ENCODE data around the gene PLA2R1. TPM values are rescaled to one million over a fixed set of nuclear protein-coding genes. Genes with fewer than 3 reads are reported as not detected.
"Not testable (repeated sequence)": the region's sequence is repeated elsewhere in the genome, so short reads cannot be mapped to it uniquely, and the experiment has no call there.

The PLA2R1 gene
- total and polyA plus RNA-seq, 10 of the 15 experiments (the other 5 are each of a cell fraction or from before 2014, with no cell fraction given), result 0.01 to 0.05 (median 0.02) TPM; not detected in 6

DNA sequence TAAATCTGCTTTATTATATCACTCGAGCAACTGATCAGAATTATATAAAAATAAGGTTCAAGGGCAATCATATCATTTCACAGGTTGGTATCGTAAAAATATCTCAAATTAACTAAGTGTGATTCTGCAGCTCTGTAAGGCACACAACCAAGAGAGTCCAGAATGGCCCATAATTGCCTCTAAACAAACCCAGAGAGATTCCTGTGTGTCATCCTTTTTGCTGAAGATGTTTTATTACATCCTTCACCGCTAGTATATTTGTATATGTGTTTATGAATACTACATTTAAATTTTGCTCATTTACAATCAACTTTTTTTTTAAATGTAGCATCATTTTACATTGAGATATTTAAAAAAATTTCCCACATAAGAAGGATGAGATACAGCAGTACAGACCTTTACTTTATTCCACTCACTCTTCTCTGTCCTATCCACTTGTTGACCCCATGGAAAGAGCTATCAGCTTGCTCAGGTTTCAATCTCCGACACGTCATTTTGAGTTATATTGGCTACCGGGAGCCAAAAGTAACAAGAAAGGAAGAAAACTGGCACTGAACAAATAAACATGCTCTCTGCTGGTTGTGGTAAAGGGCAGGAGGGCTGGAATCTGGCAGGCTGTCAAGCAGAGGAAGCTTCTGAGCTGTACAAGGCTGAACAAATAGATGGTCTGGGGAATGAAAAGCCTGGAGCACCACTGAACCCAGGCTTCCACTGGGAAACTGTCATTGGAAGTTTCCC is 23.1 kb downstream of the PLA2R1 start:
- ATAC-seq (no peak), FAIRE-seq (no peak), DNase-seq (ENCODE audit: low read depth, low spot score) (no peak)
- no peaks in the 10 kb centered on the region for H3K4me1 ChIP-seq (ENCODE audit: control insufficient read depth, insufficient read depth, low read length)
- no peaks in the 10 kb centered on the region for H4K20me1 ChIP-seq (ENCODE audit: control insufficient read depth, insufficient read depth)
- H3K79me2 ChIP-seq (ENCODE audit: control insufficient read depth, insufficient read depth, low read length), result no peaks in the 10 kb centered on the region
- no peaks in the 10 kb centered on the region for H3K9me3 ChIP-seq (replicated peaks; ENCODE audit: control insufficient read depth, insufficient read depth, low read length)
- H2AFZ ChIP-seq (ENCODE audit: control insufficient read depth, low read depth, low read length), result no peak overlapping the region
- H3K27me3 ChIP-seq (replicated peaks in 1 of 2; ENCODE audit: control insufficient read depth in 2 of 2, insufficient read depth in 2 of 2, low read length in 1 of 2), result no peaks in the 10 kb centered on the region; a peak in 3 of 4 replicates
- no peak overlapping the region for H3K27ac ChIP-seq (ENCODE audit: control insufficient read depth, insufficient read depth)
- CTCF ChIA-PET, result no interaction called here
- TF ChIP-seq ZNF217 (IDR thresholded peaks at IDR 0.05), result no peak
- no peak for TF ChIP-seq IKZF1 (conservative IDR thresholded peaks at IDR 0.05)
- no peak for TF ChIP-seq SMC3 (IDR thresholded peaks at IDR 0.05; ENCODE audit: borderline replicate concordance, low read length)
- TF ChIP-seq, protein P1, sequence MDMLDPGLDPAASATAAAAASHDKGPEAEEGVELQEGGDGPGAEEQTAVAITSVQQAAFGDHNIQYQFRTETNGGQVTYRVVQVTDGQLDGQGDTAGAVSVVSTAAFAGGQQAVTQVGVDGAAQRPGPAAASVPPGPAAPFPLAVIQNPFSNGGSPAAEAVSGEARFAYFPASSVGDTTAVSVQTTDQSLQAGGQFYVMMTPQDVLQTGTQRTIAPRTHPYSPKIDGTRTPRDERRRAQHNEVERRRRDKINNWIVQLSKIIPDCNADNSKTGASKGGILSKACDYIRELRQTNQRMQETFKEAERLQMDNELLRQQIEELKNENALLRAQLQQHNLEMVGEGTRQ (IDR thresholded peaks at IDR 0.05; ENCODE audit: borderline replicate concordance, low read depth, low read length), result no peak
- TF ChIP-seq RFX5 (IDR thresholded peaks at IDR 0.05; ENCODE audit: low read depth, low read length), result no peak
- TF ChIP-seq, protein P2, sequence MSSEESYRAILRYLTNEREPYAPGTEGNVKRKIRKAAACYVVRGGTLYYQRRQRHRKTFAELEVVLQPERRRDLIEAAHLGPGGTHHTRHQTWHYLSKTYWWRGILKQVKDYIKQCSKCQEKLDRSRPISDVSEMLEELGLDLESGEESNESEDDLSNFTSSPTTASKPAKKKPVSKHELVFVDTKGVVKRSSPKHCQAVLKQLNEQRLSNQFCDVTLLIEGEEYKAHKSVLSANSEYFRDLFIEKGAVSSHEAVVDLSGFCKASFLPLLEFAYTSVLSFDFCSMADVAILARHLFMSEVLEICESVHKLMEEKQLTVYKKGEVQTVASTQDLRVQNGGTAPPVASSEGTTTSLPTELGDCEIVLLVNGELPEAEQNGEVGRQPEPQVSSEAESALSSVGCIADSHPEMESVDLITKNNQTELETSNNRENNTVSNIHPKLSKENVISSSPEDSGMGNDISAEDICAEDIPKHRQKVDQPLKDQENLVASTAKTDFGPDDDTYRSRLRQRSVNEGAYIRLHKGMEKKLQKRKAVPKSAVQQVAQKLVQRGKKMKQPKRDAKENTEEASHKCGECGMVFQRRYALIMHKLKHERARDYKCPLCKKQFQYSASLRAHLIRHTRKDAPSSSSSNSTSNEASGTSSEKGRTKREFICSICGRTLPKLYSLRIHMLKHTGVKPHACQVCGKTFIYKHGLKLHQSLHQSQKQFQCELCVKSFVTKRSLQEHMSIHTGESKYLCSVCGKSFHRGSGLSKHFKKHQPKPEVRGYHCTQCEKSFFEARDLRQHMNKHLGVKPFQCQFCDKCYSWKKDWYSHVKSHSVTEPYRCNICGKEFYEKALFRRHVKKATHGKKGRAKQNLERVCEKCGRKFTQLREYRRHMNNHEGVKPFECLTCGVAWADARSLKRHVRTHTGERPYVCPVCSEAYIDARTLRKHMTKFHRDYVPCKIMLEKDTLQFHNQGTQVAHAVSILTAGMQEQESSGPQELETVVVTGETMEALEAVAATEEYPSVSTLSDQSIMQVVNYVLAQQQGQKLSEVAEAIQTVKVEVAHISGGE (CRISPR knock-in tag; IDR thresholded peaks at IDR 0.05), result no peak
- no peak for TF ChIP-seq GABPA (IDR thresholded peaks at IDR 0.05; ENCODE audit: low read depth)
- TF ChIP-seq NRF1 (conservative IDR thresholded peaks at IDR 0.05; ENCODE audit: low read depth, low read length), result no peak
- WGBS (ENCODE audit: insufficient coverage, insufficient replicate concordance, low lambda C conversion rate, missing lambda C conversion rate), result 32% methylated on average over 6 of the region's 6 CpGs
- H3K4me3 ChIP-seq, result no peak overlapping the region
- intact Hi-C loops (cut with micrococcal nuclease; ENCODE audit: unreplicated experiment), result no loop called here
- in situ Hi-C loops (cut with MboI), result no loop called here
- no TSS peak for BruUV-seq (replicated peaks)
- no peak overlapping the region for H3K9ac ChIP-seq (ENCODE audit: control insufficient read depth, insufficient read depth, low read length)
- no peak overlapping the region for H3K4me2 ChIP-seq (ENCODE audit: control insufficient read depth, insufficient read depth)
- H3K36me3 ChIP-seq (ENCODE audit: control insufficient read depth in 2 of 2, insufficient read depth in 2 of 2, low read length in 1 of 2), result no peaks in the 10 kb centered on the region
- POLR2A ChIA-PET, result no interaction called here
- SMC1A ChIA-PET (ENCODE audit: uncharacterized antibody, unreplicated experiment), result interaction anchor here (0.8 kb wide), 1 partner anchor 20 kb away, joined by 4 read pairs; no protein-coding TSS in a partner anchor
- RAD21 ChIA-PET (ENCODE audit: unreplicated experiment), result no interaction called here

DNA sequence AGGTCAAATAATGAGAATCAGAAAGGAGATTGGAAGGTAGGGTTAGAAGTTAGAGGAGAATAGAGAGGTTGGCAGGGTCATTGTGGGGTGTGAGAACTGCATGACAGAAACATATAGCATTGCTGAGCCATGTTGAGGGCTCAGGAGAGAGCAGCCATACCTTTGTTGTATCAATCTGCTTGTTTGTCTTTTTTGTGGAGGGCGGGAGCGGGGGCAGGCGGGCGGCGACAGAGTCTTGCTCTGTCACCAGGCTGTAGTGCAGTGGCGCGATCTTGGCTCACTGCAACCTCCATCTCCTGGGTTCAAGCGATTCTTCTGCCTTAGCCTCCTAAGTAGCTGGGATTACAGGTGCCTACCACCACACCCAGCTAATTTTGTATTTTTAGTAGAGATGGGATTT is 23.8 kb downstream of the PLA2R1 start:
- H3K4me3 ChIP-seq; H3K36me3 ChIP-seq (ENCODE audit: control insufficient read depth in 2 of 2, insufficient read depth in 2 of 2, low read length in 1 of 2); in situ Hi-C loops (cut with MboI); H4K20me1 ChIP-seq (ENCODE audit: control insufficient read depth, insufficient read depth); ATAC-seq; H3K27ac ChIP-seq (ENCODE audit: control insufficient read depth, insufficient read depth); DNase-seq (ENCODE audit: low read depth, low spot score); FAIRE-seq; H2AFZ ChIP-seq (ENCODE audit: control insufficient read depth, low read depth, low read length); H3K4me2 ChIP-seq (ENCODE audit: control insufficient read depth, insufficient read depth); POLR2A ChIA-PET; H3K9ac ChIP-seq (ENCODE audit: control insufficient read depth, insufficient read depth, low read length); H3K79me2 ChIP-seq (ENCODE audit: control insufficient read depth, insufficient read depth, low read length); H3K27me3 ChIP-seq (replicated peaks in 1 of 2; ENCODE audit: control insufficient read depth in 2 of 2, insufficient read depth in 2 of 2, low read length in 1 of 2); H3K9me3 ChIP-seq (replicated peaks; ENCODE audit: control insufficient read depth, insufficient read depth, low read length); CTCF ChIA-PET; SMC1A ChIA-PET (ENCODE audit: uncharacterized antibody, unreplicated experiment); H3K4me1 ChIP-seq (ENCODE audit: control insufficient read depth, insufficient read depth, low read length); BruUV-seq (replicated peaks); RAD21 ChIA-PET (ENCODE audit: unreplicated experiment); intact Hi-C loops (cut with micrococcal nuclease; ENCODE audit: unreplicated experiment): not testable (repeated sequence)
- WGBS (ENCODE audit: insufficient coverage, insufficient replicate concordance, low lambda C conversion rate, missing lambda C conversion rate), result 82% methylated on average over 8 of the region's 8 CpGs
